Activated T-cell treated with anti-CD3 and anti-CD28 coated beads for 1 hour (primary cell): ENCODE data around the gene FSTL3.
"Not testable (repeated sequence)": the region's sequence is repeated elsewhere in the genome, so short reads cannot be mapped to it uniquely, and the experiment has no call there.

Experiments used
- DNase-seq: peaks from one replicate; pipeline ENCODE4 v3.0.0-alpha.2; 2020; ENCODE audit warnings: low read depth

Gene FSTL3

GRCh38 chr19:676339-677105 is at the start of gene FSTL3:
Gene FSTL3 (plus strand): TSS chr19:676392. CDS start chr19:676424, 32 bp downstream.
- DNase-seq: no peak

GRCh38 chr19:626566-626965 is 49.6 kb upstream of the FSTL3 start:
- DNase-seq: not testable (repeated sequence)

GRCh38 chr19:628168-628567 is 48.0 kb upstream of the FSTL3 start:
- DNase-seq: no peak

- not testable (repeated sequence) for DNase-seq
Measured at GRCh38 chr19:629515-629914, 46.7 kb upstream of the FSTL3 start.

GRCh38 chr19:629961-630714 is 46.1 kb upstream of the FSTL3 start:
- no peak for DNase-seq

GRCh38 chr19:632579-633067 is 43.6 kb upstream of the FSTL3 start:
- no peak for DNase-seq

- DNase-seq: peak; percentile 92
Measured at GRCh38 chr19:633068-633785, 43.0 kb upstream of the FSTL3 start, which contains the start of gene POLRMT. Gene POLRMT (minus strand): TSS chr19:633537. CDS start chr19:633512, 25 bp downstream.

GRCh38 chr19:633786-634639 is 42.2 kb upstream of the FSTL3 start:
- DNase-seq: no peak

GRCh38 chr19:634975-635652 is 41.1 kb upstream of the FSTL3 start:
- DNase-seq: no peak

- DNase-seq: no peak
Measured at GRCh38 chr19:638906-639252, 37.3 kb upstream of the FSTL3 start.

- peak; percentile 97 for DNase-seq
Measured at GRCh38 chr19:639253-640160, 36.7 kb upstream of the FSTL3 start, which contains the start of gene FGF22. Gene FGF22 (plus strand): TSS chr19:639879. CDS start chr19:639926, 47 bp downstream.

GRCh38 chr19:640161-640558 is 36.0 kb upstream of the FSTL3 start:
- no peak for DNase-seq

GRCh38 chr19:640606-641189 is 35.5 kb upstream of the FSTL3 start:
- no peak for DNase-seq

- DNase-seq: no peak
Measured at GRCh38 chr19:641702-642101, 34.5 kb upstream of the FSTL3 start.

- DNase-seq: no peak
Measured at GRCh38 chr19:642767-643727, 33.1 kb upstream of the FSTL3 start.

- no peak for DNase-seq
Measured at GRCh38 chr19:643736-644135, 32.5 kb upstream of the FSTL3 start.

- DNase-seq: no peak
Measured at GRCh38 chr19:644363-644762, 31.8 kb upstream of the FSTL3 start.

- no peak for DNase-seq
Measured at GRCh38 chr19:644789-645188, 31.4 kb upstream of the FSTL3 start.
